HG03280 (cell line): Measurements from ENCODE around the gene ADGRE3.
"Not testable (repeated sequence)": the region's sequence is repeated elsewhere in the genome, so short reads cannot be mapped to it uniquely, and the experiment has no call there.

Experiments
- ATAC-seq: cut with Tn5 transposase; IDR thresholded peaks from one replicate; pipeline ENCODE4 v1.9.1; 2021; ENCODE audit warnings: mild to moderate bottlenecking, moderate library complexity; ENCODE audit not compliant: unreplicated experiment

Gene ADGRE3

DNA sequence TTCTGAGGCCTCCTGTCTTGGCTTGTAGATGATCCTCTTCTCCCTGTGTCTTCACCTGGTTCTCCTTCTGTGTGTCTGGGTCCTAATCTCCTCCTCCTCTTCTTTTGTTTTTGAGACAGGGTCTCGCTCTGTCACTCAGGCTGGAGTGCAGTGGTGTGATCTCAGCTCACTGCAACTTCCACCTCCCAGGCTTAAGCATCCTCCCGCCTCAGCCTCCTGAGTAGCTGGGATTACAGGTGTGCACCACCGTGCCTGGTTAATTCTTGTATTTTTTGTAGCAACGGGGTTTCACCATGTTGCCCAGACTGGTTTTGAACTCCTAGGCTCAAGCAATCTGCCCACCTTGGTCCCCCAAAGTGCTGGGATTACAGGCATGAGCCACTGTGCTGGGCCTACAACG is 62.4 kb downstream of the ADGRE3 start:
- not testable (repeated sequence) for ATAC-seq

DNA sequence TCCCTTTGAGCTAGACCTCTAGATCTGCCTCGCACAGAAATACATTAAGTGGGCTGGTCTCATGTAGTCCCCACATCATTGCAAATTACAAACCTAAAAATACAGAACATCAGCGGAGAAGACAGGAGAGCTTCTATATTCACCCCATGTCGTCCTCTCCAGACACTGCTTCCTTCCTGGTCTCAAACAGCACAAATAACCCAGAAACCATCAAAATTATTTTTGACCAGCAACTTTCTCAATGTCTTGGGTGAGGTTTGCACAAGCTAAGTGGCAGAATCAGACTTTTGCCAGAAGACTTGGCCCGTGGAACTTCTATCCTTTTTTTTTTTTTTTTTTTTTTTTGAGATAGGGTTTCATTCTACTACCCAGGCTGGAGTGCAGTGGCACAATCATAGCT is 63.6 kb downstream of the ADGRE3 start:
- ATAC-seq = no peak

DNA sequence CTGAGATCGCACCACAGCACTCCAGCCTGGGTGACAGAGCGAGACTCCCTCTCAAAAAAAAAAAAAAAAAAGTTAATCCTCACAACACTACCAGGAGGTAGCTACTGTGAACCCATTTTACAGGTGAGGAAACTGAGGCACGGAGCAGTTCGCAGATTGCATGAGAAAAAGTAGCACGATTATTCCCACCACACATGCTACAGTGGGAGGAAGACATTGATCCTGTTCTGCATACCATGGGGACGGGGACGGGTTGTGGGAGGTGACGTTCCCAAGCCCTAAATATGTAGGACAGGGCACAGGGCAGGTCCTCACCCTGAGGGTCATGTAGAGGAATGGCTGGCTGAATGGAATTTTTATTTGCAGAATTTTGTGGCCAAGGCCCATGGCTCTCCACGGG is 68.0 kb downstream of the ADGRE3 start:
- ATAC-seq = no peak

GRCh38 chr19:14603990-14604387 is 70.7 kb downstream of the ADGRE3 start:
- peak; percentile 66 for ATAC-seq

- no peak for ATAC-seq
Measured at GRCh38 chr19:14599548-14600147, 75.0 kb downstream of the ADGRE3 start.

- ATAC-seq = no peak
Measured at GRCh38 chr19:14595558-14595957, 79.1 kb downstream of the ADGRE3 start.

GRCh38 chr19:14589433-14589832 is 85.2 kb downstream of the ADGRE3 start:
- not testable (repeated sequence) for ATAC-seq

DNA sequence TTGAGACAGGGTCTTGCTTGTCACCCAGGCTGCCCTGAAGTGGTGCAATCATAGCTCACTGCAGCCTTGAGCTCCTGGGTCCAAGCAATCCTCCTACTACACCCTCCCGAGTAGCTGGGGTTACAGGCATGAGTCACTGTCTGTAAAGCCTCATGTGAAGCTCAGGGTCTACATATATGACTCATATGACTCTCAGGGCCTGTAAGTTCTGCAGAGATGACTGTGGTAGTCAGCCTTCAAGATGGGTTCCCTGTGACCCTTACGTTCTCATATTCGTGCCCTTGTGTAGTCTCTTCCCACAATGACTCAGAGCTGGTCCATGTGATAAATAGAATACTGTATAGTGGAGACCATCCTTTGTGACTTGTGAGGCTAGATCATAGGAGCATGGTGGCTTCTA is 89.5 kb downstream of the ADGRE3 start:
- ATAC-seq = peak; percentile 72

DNA sequence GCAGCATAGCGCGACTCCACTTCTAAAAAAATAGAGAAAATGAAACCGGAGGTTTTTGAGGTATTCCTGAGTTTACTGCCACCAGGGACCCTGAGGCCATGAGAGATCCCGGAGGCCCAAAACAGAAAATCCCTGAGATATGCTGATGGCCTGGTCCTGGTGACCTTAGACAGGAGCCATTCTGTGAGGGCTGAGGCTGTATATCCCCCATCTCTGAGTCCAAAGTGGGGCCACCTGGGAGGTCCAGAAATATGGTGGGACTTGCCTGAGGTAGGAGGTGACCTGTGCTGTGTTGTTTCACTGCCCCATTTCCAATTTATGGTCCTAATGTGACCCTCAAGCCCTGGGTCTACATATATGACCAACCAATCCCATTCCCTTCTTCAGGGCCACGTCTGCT is 90.3 kb downstream of the ADGRE3 start:
- ATAC-seq = not testable (repeated sequence)

- peak; percentile 36 for ATAC-seq
Measured at GRCh38 chr19:14582894-14583340, 91.7 kb downstream of the ADGRE3 start, which contains the start of gene CLEC17A. TSS of gene CLEC17A (plus strand) at chr19:14583084. CDS start at chr19:14583161, 77 bp downstream.

DNA sequence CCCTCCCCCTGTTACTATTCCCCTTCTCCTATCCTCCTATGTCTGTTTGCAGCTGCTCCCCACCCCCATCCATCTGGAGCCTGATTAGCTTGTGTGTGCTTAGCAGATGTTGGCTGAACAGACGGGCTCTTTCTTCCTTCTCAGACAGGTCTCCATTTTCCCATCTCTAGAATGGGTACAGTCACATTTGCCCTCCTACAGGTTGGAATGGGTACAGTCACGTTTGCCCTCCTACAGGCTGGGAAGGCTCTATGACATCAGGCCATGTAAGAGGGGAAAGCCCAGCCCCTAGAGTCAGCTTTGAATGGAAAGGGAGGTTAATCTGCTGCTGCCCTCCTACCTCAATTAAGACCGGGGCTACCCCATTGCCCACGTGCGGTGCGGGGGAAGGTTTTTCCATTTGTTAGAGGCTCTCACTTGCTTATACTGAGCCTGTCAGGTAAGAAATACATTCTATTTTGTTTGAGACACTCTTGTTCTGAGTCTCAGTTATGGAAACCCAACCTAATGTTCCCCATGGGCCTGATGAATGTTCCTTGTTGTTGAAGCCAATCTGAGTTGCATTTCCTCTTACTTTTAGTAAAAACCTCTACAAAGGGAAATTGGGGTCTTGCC is 93.9 kb downstream of the ADGRE3 start:
- no peak for ATAC-seq

DNA sequence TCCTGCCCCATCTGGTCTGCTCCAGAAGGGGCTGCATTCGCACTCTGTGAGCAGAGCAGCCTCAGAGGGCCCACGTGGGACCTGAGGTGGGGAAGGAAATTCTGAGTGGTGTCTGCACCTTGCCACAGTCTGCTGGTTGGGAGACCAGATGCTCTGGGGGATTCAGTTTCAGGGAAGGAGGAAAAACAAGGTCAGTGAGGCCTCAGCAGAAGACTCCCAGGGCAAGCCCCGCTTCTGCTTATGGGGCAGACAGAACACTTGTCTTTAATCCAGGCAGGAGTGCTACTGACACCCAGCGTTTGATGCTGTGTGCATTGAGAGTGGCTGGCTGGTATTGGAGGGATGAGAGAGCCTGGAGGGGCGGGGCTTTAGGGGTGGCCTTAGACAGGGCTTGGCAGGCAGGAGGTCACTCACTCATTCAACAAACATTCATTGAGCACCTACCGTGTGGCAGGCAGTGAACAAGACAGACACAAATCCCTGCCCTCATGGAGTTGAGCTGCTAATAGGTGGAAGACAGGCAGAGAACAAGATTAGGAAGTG is 96.7 kb downstream of the ADGRE3 start:
- ATAC-seq = no peak

DNA sequence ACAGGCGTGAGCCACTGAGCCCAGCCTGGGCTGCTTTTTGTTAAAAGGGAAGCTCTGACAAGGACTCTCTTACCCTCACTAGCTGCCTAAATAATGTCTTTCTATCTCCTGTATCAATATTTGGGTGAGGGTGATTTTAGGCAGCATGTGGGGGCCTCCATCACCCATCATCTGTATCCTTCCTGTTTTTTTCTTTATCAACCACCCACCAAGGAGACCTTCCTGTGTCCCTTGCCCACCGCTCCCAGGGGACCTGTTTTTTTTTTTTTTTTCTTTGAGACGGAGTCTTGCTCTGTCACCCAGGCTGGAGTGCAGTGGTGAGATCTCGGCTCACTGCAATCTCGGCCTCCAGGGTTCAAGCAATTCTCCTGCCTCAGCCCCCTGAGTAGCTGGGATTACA is 97.4 kb downstream of the ADGRE3 start:
- ATAC-seq = no peak

DNA sequence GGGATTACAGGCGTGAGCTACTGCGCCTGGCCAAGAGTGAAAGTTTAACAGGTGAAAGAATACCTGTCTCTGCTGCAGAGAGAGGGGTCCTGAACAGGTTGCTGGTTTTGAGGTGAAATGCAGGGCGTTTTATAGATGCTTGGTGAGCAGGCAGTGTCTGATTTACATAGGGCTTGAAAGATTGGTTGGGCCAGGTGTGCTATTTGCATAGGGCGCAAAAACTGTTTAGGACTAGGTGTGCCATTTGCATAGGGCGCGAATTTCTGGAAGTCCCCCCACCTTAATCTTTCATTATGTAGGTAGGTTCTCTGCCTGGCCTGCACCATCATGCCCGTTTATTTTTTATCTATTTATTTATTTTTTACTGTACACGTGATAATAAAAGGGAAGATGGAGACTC is 98.3 kb downstream of the ADGRE3 start:
- no peak for ATAC-seq

GRCh38 chr19:14575428-14575980 is 99.1 kb downstream of the ADGRE3 start:
- ATAC-seq = no peak

- peak; percentile 78 for ATAC-seq
Measured at GRCh38 chr19:14571695-14572490, 102.8 kb downstream of the ADGRE3 start, which contains the start of gene NDUFB7. TSS of gene NDUFB7 (minus strand) at chr19:14572066. CDS start at chr19:14572000, 66 bp downstream.

GRCh38 chr19:14570864-14571527 is 103.6 kb downstream of the ADGRE3 start:
- no peak for ATAC-seq
